Suprapubic skin (tissue), 4 donors: ENCODE data around the gene AXL.
"Not testable (repeated sequence)": the region's sequence is repeated elsewhere in the genome, so short reads cannot be mapped to it uniquely, and the experiment has no call there.

ENCODE experiments used
- CTCF ChIP-seq, 2 donors: fragments of 200-600 bp in 1 of 2; fragments of 450-650 bp in 1 of 2; sonication (generic) in 1 of 2; IDR thresholded peaks; one replicate each; pipeline ENCODE4 v1.5.1; 2016 to 2019; ENCODE audit warnings: antibody characterized with exemption in 2 of 2, mild to moderate bottlenecking in 1 of 2, moderate library complexity in 1 of 2
- EP300 ChIP-seq: sonication (generic); formaldehyde crosslinking; IDR thresholded peaks from one replicate; pipeline ENCODE4 v1.6.1; 2017; ENCODE audit warnings: antibody characterized with exemption
- POLR2A ChIP-seq, 2 donors: fragments of 450-650 bp; IDR thresholded peaks; one replicate each; pipeline ENCODE4 v1.6.1; 2017; ENCODE audit warnings: antibody characterized with exemption in 2 of 2, mild to moderate bottlenecking in 2 of 2, moderate library complexity in 2 of 2
- POLR2AphosphoS5 ChIP-seq, 3 donors: sonication (generic); formaldehyde crosslinking; IDR thresholded peaks; one replicate each; pipeline ENCODE4 v1.6.1; 2017; ENCODE audit warnings: antibody characterized with exemption in 3 of 3

DNA sequence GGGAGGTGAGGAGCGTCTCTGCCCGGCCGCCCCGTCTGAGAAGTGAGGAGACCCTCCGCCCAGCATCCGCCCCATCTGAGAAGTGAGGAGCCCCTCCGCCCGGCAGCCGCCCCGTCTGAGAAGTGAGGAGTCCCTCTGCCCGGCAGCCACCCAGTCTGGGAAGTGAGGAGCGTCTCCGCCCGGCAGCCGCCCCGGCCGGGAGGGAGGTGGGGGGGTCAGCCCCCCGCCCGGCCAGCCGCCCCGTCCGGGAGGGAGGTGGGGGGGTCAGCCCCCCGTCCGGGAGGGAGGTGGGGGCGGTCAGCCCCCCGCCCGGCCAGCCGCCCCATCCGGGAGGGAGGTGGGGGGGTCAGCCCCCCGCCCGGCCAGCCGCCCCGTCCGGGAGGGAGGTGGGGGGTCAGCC is 38.9 kb upstream of the AXL start:
- not testable (repeated sequence) for TF ChIP-seq POLR2AphosphoS5 (IDR thresholded peaks at IDR 0.05); CTCF (IDR thresholded peaks at IDR 0.05); EP300; POLR2A (IDR thresholded peaks at IDR 0.05)
